Mesothelial cell of epicardium (in vitro differentiated cells): ENCODE data around the gene NAT8L. TPM values are rescaled to one million over a fixed set of nuclear protein-coding genes. Genes with fewer than 3 reads are reported as not detected.

ENCODE experiments used
- DNase-seq, 2 experiments: peaks; one replicate each; pipeline ENCODE4 v3.0.0; 2021; ENCODE audit warnings: low spot score in 2 of 2; ENCODE audit not compliant: unreplicated experiment in 2 of 2
- H3K27ac Mint-ChIP-seq: 2 replicates; pipeline ENCODE4 v1.8.0; 2021; ENCODE audit warnings: mixed read lengths
- H3K27me3 Mint-ChIP-seq: 2 replicates; pipeline ENCODE4 v1.8.0; 2021; ENCODE audit warnings: low read depth, mixed read lengths
- H3K36me3 Mint-ChIP-seq: 2 replicates; pipeline ENCODE4 v1.8.0; 2021; ENCODE audit warnings: mixed read lengths
- H3K4me1 Mint-ChIP-seq: 2 replicates; pipeline ENCODE4 v1.8.0; 2021; ENCODE audit warnings: mixed read lengths
- H3K4me3 Mint-ChIP-seq: 2 replicates; pipeline ENCODE4 v1.8.0; 2021; ENCODE audit warnings: mild to moderate bottlenecking, moderate library complexity, mixed read lengths
- H3K9me3 Mint-ChIP-seq: 2 replicates; pipeline ENCODE4 v1.8.0; 2021; ENCODE audit warnings: mixed read lengths
- total RNA-seq: library from RNA; stranded (reverse); gene quantifications from 3 replicates; pipeline ENCODE4 v1.2.1, GENCODE V29; 2021
- TF ChIP-seq, protein P1 (sequence below): fragments of 200-600 bp; sonication (generic); IDR thresholded peaks from one replicate; pipeline ENCODE4 v1.5.0; 2021; ENCODE audit warnings: antibody characterized with exemption; ENCODE audit not compliant: unreplicated experiment

Gene NAT8L
- total RNA-seq, 1 donor from 2014 or later = 25.2 TPM

DNA sequence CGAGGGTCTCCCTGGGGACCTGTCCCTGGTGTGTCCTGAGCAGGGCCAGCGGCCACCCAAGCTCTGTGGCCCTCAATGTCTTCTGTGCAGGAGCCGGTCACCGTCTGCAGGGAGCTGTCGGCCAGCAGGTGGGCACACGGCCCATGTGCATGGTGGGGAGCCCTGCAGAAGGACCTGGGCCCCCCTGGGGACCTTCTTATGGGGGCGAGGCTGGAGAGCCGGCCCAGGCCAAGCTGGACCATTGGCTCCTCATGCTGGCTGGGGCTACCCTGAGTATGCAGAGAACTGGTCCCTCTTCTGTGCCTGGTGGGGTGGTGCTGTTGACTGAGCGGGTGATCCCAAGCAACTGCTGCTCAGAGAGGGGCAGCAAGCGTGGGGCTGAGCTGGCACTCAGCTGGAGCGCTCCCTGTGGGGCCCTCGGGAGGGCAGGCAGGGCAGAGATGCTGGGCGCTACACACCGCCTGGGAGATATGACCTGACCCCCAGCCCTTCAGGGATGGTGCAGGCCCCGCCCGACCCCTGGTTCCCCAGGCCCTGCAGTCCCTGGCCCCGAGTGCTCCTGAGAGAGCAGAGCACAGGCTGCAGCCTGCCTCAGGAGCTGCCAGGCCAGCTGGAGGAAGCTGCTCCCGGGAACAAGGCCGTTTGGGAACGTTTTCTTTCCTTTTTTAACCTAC is 14.8 kb downstream of the NAT8L start:
- Mint-ChIP-seq H3K27me3 (no peaks in the 10 kb centered on the region), H3K27ac (no peak overlapping the region), H3K36me3 (no peaks in the 10 kb centered on the region), H3K4me1 (peaks cover 6% of the 10 kb centered on the region), H3K4me3 (no peak overlapping the region), H3K9me3 (no peaks in the 10 kb centered on the region)
- DNase-seq = no peak
- TF ChIP-seq, protein P1, sequence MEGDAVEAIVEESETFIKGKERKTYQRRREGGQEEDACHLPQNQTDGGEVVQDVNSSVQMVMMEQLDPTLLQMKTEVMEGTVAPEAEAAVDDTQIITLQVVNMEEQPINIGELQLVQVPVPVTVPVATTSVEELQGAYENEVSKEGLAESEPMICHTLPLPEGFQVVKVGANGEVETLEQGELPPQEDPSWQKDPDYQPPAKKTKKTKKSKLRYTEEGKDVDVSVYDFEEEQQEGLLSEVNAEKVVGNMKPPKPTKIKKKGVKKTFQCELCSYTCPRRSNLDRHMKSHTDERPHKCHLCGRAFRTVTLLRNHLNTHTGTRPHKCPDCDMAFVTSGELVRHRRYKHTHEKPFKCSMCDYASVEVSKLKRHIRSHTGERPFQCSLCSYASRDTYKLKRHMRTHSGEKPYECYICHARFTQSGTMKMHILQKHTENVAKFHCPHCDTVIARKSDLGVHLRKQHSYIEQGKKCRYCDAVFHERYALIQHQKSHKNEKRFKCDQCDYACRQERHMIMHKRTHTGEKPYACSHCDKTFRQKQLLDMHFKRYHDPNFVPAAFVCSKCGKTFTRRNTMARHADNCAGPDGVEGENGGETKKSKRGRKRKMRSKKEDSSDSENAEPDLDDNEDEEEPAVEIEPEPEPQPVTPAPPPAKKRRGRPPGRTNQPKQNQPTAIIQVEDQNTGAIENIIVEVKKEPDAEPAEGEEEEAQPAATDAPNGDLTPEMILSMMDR = no peak

DNA sequence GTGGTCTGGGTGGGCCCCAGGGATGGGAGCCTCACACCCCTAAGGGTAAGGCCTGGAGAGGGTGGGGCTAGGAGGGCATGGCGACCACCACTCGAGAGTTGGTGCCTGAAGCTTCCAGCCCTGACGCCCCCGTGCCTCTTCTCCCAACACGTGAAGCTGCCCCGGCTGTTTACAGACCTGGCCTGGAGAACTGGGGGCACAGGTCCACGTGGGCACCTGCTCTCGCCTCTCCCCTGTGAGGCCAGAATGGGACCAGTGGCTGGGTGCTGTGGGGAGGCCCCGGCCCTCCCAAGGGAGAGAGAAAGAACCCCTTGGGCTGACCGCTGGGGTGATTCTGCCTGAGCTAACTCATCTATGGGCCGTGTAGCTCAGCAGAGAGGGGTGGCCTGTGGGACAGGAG is 15.5 kb downstream of the NAT8L start:
- H3K4me1 Mint-ChIP-seq = peaks cover 6% of the 10 kb centered on the region
- no peaks in the 10 kb centered on the region for H3K9me3 Mint-ChIP-seq
- no peaks in the 10 kb centered on the region for H3K27me3 Mint-ChIP-seq
- DNase-seq = no peak
- H3K27ac Mint-ChIP-seq = no peak overlapping the region
- H3K4me3 Mint-ChIP-seq = no peak overlapping the region
- TF ChIP-seq, protein P1 = no peak
- no peaks in the 10 kb centered on the region for H3K36me3 Mint-ChIP-seq

DNA sequence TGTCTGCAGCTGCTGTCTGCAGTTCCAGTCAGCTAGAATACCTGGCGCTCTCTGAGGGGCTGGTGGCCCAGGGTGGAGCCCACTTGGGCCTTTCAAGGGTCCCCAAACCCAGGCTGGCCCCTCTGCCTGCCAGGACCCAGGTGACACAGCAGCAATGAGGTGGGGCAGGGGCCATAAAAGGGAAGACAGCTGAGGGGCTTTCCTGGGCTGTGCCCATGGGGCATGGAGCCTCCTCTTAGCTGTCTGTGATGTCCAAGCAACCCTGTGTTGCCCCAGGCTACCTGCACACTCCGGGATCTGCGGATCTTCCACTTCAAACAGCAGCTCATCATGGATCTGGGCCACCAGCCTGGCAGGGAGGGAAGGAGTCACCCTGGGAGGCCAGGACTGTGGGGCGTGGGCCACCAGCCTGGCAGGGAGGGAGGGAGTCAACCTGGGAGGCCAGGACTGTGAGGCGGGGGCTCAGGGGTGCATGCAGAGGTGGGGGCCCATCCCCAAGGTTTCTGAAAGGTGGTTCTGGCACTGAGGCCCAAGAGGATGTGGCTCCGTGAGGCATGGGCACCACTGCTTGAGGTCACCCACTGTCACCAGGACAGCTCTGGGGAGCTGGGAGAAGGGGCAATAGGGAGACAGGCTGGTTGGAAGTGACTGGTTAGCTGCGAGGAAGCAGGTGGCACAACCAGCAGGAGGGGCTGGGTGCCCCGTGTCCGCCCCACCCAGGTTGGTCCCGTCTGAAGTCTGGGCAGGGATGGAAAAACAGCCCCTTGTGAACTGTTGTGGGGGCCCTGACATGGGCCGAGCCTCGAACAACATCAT is 16.3 kb downstream of the NAT8L start:
- no peak overlapping the region for H3K27ac Mint-ChIP-seq
- no peaks in the 10 kb centered on the region for H3K36me3 Mint-ChIP-seq
- no peaks in the 10 kb centered on the region for H3K27me3 Mint-ChIP-seq
- no peak for DNase-seq
- H3K4me1 Mint-ChIP-seq = peaks cover 6% of the 10 kb centered on the region
- no peaks in the 10 kb centered on the region for H3K9me3 Mint-ChIP-seq
- no peak overlapping the region for H3K4me3 Mint-ChIP-seq
- TF ChIP-seq, protein P1 = no peak

DNA sequence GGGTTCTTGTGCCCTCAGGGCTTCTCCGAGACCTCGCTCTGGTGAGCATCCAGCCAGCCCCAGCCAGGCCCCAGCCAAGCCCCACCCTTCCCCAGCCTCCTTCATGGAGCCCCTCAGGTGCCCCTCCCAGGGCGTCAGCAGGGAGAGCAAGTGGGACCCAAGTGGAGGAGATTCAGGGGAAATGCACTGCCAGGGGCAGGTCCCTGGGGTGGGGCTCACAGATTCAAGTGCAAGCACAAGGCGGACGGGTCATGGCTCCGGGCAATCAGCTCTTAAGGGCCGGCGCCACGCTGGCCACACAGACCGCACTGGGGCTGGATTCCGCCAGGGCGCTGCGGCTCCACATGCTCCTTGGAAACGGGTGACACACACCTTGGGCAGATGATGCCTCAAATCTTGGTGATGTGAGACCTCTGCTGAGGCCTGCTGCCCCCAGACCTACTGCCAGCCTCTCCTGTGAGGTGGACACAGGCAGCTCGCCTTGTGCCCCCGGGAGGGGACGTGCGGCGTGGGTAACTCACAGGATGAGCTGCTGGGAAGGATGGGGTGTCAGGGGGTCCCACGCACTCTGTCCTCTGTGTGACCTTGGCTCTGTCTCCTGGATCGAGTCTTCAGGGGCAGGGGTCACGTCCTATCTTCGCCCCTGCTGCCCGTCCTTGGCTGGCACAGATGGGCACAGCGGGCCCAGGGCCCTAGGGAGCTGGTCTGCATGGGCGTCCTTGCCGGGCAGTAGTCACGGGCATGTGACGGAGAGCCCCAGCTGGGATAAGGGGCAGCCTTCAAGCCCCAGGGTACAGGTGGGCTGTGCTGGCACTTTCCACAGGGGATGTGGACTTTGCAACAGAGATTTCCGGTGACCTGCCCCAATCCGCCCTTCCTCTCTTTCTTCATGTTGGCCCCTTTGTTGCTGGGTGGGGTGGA is 17.1 kb downstream of the NAT8L start:
- Mint-ChIP-seq H3K27me3 (no peaks in the 10 kb centered on the region), H3K4me3 (no peak overlapping the region), H3K4me1 (peaks cover 6% of the 10 kb centered on the region), H3K9me3 (no peaks in the 10 kb centered on the region), H3K36me3 (no peaks in the 10 kb centered on the region), H3K27ac (no peak overlapping the region)
- DNase-seq = no peak
- TF ChIP-seq, protein P1 = no peak

DNA sequence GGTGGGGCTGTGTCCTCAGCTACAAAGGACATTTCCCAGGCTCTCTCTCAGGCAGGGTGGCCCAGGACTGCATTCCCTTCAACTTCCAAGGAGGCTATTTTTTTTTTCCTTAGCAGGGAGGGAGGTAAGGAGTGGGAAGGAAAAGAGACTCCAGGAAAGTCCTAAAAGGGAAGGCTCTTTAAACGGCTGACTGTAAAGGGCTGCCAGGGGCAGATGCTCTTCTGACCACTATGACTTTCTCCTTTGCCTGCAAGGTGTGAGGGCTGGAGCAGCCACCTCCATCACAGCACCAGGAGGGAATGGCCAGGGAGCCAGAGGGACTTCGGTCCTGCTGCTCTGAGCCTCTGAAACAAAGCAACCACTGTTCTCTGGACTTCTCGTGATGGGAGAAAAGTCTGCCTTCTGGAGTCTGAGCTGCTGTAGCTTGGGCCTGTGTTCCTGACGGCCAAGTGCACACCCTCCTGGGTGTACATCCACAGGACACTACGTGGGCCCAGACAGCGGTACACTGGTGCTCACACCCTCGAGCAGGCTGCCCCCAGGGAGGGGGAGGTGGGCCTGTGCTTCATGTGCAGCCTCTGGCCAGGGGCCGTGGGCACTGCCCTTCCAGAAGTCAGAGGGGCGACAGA is 17.9 kb downstream of the NAT8L start:
- Mint-ChIP-seq H3K36me3 (no peaks in the 10 kb centered on the region), H3K4me3 (no peak overlapping the region), H3K27me3 (peaks cover 2% of the 10 kb centered on the region), H3K4me1 (no peaks in the 10 kb centered on the region), H3K27ac (no peak overlapping the region), H3K9me3 (no peaks in the 10 kb centered on the region)
- TF ChIP-seq, protein P1 = no peak
- no peak for DNase-seq
